Measurements from ENCODE around the gene ARHGAP8. TPM values are rescaled to one million over a fixed set of nuclear protein-coding genes. Genes with fewer than 3 reads are reported as not detected.

ARHGAP8 gene
- total and polyA plus RNA-seq, 2 donors (not counting 1 experiment from before 2014, with no cell fraction given) = 0.07 to 0.17 TPM

GRCh38 chr22:44741929-44742328 lies 10.4 kb upstream of the ARHGAP8 start:
- Histone ChIP-seq H3K27me3 (ENCODE audit: control insufficient read depth, insufficient read depth, low read length) (peaks cover 17% of the 10 kb centered on the region), H3K4me2 (ENCODE audit: extremely low read depth, insufficient read depth, low read length) (no peak overlapping the region), H3K79me2 (ENCODE audit: control insufficient read depth, insufficient read depth, low read length) (no peaks in the 10 kb centered on the region), H2AFZ (ENCODE audit: low read length) (no peak overlapping the region), H3K4me3 (replicated peaks in 1 of 4; ENCODE audit: control extremely low read depth in 1 of 4, insufficient read depth in 1 of 4, low read depth in 3 of 4, low read length in 4 of 4) (no peak overlapping the region), H3K27ac (ENCODE audit: insufficient read depth, low read length) (no peak overlapping the region), H3K36me3 (ENCODE audit: control insufficient read depth, insufficient read depth, low read length) (no peaks in the 10 kb centered on the region), H4K20me1 (ENCODE audit: control insufficient read depth, extremely low read depth, insufficient read depth, low read length) (no peaks in the 10 kb centered on the region), H3K9ac (ENCODE audit: insufficient read depth, low read length) (no peak overlapping the region), H3K4me1 (ENCODE audit: control insufficient read depth, extremely low read depth, insufficient read depth, low read length) (no peaks in the 10 kb centered on the region), H3K9me3 (ENCODE audit: control insufficient read depth, insufficient read depth, low read depth, low read length) (no peaks in the 10 kb centered on the region)
- TF ChIP-seq EZH2 (IDR thresholded peaks at IDR 0.05; ENCODE audit: low read length, missing control alignments) = no peak
- TF ChIP-seq, protein P1, sequence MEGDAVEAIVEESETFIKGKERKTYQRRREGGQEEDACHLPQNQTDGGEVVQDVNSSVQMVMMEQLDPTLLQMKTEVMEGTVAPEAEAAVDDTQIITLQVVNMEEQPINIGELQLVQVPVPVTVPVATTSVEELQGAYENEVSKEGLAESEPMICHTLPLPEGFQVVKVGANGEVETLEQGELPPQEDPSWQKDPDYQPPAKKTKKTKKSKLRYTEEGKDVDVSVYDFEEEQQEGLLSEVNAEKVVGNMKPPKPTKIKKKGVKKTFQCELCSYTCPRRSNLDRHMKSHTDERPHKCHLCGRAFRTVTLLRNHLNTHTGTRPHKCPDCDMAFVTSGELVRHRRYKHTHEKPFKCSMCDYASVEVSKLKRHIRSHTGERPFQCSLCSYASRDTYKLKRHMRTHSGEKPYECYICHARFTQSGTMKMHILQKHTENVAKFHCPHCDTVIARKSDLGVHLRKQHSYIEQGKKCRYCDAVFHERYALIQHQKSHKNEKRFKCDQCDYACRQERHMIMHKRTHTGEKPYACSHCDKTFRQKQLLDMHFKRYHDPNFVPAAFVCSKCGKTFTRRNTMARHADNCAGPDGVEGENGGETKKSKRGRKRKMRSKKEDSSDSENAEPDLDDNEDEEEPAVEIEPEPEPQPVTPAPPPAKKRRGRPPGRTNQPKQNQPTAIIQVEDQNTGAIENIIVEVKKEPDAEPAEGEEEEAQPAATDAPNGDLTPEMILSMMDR (conservative IDR thresholded peaks at IDR 0.05 in 1 of 2, IDR thresholded peaks at IDR 0.05 in 1 of 2; ENCODE audit: low read depth in 1 of 2, low read length in 2 of 2) = no peak
- DNase-seq (ENCODE audit: low read depth in 2 of 2) = no peak

GRCh38 chr22:44743247-44743646 lies 9.1 kb upstream of the ARHGAP8 start:
- no peaks in the 10 kb centered on the region for H3K4me1 ChIP-seq (ENCODE audit: control insufficient read depth, extremely low read depth, insufficient read depth, low read length)
- no peaks in the 10 kb centered on the region for H4K20me1 ChIP-seq (ENCODE audit: control insufficient read depth, extremely low read depth, insufficient read depth, low read length)
- peaks cover 11% of the 10 kb centered on the region for H3K27me3 ChIP-seq (ENCODE audit: control insufficient read depth, insufficient read depth, low read length)
- H2AFZ ChIP-seq (ENCODE audit: low read length) = no peak overlapping the region
- TF ChIP-seq, protein P1 (conservative IDR thresholded peaks at IDR 0.05 in 1 of 2, IDR thresholded peaks at IDR 0.05 in 1 of 2; ENCODE audit: low read depth in 1 of 2, low read length in 2 of 2) = no peak
- TF ChIP-seq EZH2 (IDR thresholded peaks at IDR 0.05; ENCODE audit: low read length, missing control alignments) = no peak
- no peaks in the 10 kb centered on the region for H3K79me2 ChIP-seq (ENCODE audit: control insufficient read depth, insufficient read depth, low read length)
- no peaks in the 10 kb centered on the region for H3K9me3 ChIP-seq (ENCODE audit: control insufficient read depth, insufficient read depth, low read depth, low read length)
- no peak overlapping the region for H3K9ac ChIP-seq (ENCODE audit: insufficient read depth, low read length)
- no peak overlapping the region for H3K27ac ChIP-seq (ENCODE audit: insufficient read depth, low read length)
- no peak overlapping the region for H3K4me2 ChIP-seq (ENCODE audit: extremely low read depth, insufficient read depth, low read length)
- H3K36me3 ChIP-seq (ENCODE audit: control insufficient read depth, insufficient read depth, low read length) = no peaks in the 10 kb centered on the region
- H3K4me3 ChIP-seq (replicated peaks in 1 of 4; ENCODE audit: control extremely low read depth in 1 of 4, insufficient read depth in 1 of 4, low read depth in 3 of 4, low read length in 4 of 4) = no peak overlapping the region
- DNase-seq (ENCODE audit: low read depth in 2 of 2) = no peak

- TF ChIP-seq EZH2 (IDR thresholded peaks at IDR 0.05; ENCODE audit: low read length, missing control alignments) = no peak
- TF ChIP-seq, protein P1 (conservative IDR thresholded peaks at IDR 0.05 in 1 of 2, IDR thresholded peaks at IDR 0.05 in 1 of 2; ENCODE audit: low read depth in 1 of 2, low read length in 2 of 2) = no peak
- H3K27ac ChIP-seq (ENCODE audit: insufficient read depth, low read length) = no peak overlapping the region
These were observed 8.6 kb upstream of the ARHGAP8 start for GRCh38 chr22:44743804-44744211.

More at GRCh38 chr22:44743804-44744211, 8.6 kb upstream of the ARHGAP8 start:
- H3K4me2 ChIP-seq (ENCODE audit: extremely low read depth, insufficient read depth, low read length) = no peak overlapping the region
- no peaks in the 10 kb centered on the region for H3K4me1 ChIP-seq (ENCODE audit: control insufficient read depth, extremely low read depth, insufficient read depth, low read length)
- no peaks in the 10 kb centered on the region for H3K36me3 ChIP-seq (ENCODE audit: control insufficient read depth, insufficient read depth, low read length)
- H3K27me3 ChIP-seq (ENCODE audit: control insufficient read depth, insufficient read depth, low read length) = peaks cover 11% of the 10 kb centered on the region
- H4K20me1 ChIP-seq (ENCODE audit: control insufficient read depth, extremely low read depth, insufficient read depth, low read length) = no peaks in the 10 kb centered on the region
- no peaks in the 10 kb centered on the region for H3K79me2 ChIP-seq (ENCODE audit: control insufficient read depth, insufficient read depth, low read length)
- no peak overlapping the region for H3K9ac ChIP-seq (ENCODE audit: insufficient read depth, low read length)
- DNase-seq (ENCODE audit: low read depth in 2 of 2) = no peak
- H3K9me3 ChIP-seq (ENCODE audit: control insufficient read depth, insufficient read depth, low read depth, low read length) = no peaks in the 10 kb centered on the region
- no peak overlapping the region for H2AFZ ChIP-seq (ENCODE audit: low read length)
- no peak overlapping the region for H3K4me3 ChIP-seq (replicated peaks in 1 of 4; ENCODE audit: control extremely low read depth in 1 of 4, insufficient read depth in 1 of 4, low read depth in 3 of 4, low read length in 4 of 4)
